Pulmonary artery endothelial cell (primary cell): ENCODE data around the gene CHPF. TPM values are rescaled to one million over a fixed set of nuclear protein-coding genes. Genes with fewer than 3 reads are reported as not detected.

ENCODE experiments used
- DNase-seq: peaks from one replicate; pipeline ENCODE4 v3.0.0-alpha.2; 2011; ENCODE audit warnings: low read depth, low spot score
- total RNA-seq: library from RNA; depleted of rRNA; stranded (reverse); fragments of >200 nt; gene quantifications from 2 replicates; pipeline ENCODE4 v1.2.3, GENCODE V29; 2014

CHPF gene
- total RNA-seq, result 0.35 and 0.86 TPM in 2 replicates

- DNase-seq, result peak; percentile 56
These were observed at the start of gene CHPF, which contains the start of gene TMEM198 for GRCh38 chr2:219543596-219544358. CHPF (minus strand) TSS chr2:219543809; CDS start chr2:219543538, 271 bp downstream. TMEM198 (plus strand) TSS chr2:219544028; CDS start chr2:219544728, 700 bp downstream.

GRCh38 chr2:219593154-219593553 is 49.5 kb upstream of the CHPF start:
- DNase-seq, result no peak

- DNase-seq, result no peak
These were observed 49.1 kb upstream of the CHPF start for GRCh38 chr2:219592736-219593135.

- DNase-seq, result no peak
These were observed 47.5 kb upstream of the CHPF start for GRCh38 chr2:219591091-219591490.

- DNase-seq, result no peak
These were observed 37.7 kb upstream of the CHPF start for GRCh38 chr2:219581346-219581745.

GRCh38 chr2:219578811-219579613 is 35.4 kb upstream of the CHPF start:
- no peak for DNase-seq

- DNase-seq, result no peak
These were observed 33.1 kb upstream of the CHPF start for GRCh38 chr2:219576505-219577388.

GRCh38 chr2:219575566-219576504 is 32.2 kb upstream of the CHPF start:
- DNase-seq, result no peak

GRCh38 chr2:219574484-219575311 is 31.1 kb upstream of the CHPF start:
- DNase-seq, result no peak

GRCh38 chr2:219573166-219573565 is 29.6 kb upstream of the CHPF start:
- DNase-seq, result no peak

GRCh38 chr2:219572237-219573001 is 28.8 kb upstream of the CHPF start, which contains the start of gene INHA:
INHA (plus strand) TSS chr2:219572310; CDS start chr2:219572375, 65 bp downstream.
- DNase-seq, result no peak

- peak; percentile 19 for DNase-seq
These were observed 28.0 kb upstream of the CHPF start, which contains the start of gene OBSL1 for GRCh38 chr2:219571311-219572236. OBSL1 (minus strand) TSS chr2:219571539; CDS start chr2:219571232, 307 bp downstream.

GRCh38 chr2:219570924-219571310 is 27.3 kb upstream of the CHPF start:
- DNase-seq, result no peak

GRCh38 chr2:219570194-219570923 is 26.8 kb upstream of the CHPF start:
- DNase-seq, result no peak

- no peak for DNase-seq
These were observed 26.0 kb upstream of the CHPF start for GRCh38 chr2:219569635-219570034.

GRCh38 chr2:219569041-219569440 is 25.4 kb upstream of the CHPF start:
- DNase-seq, result no peak
